Fibroblast of villous mesenchyme (primary cell): Measurements from ENCODE around the gene GLS. TPM values are rescaled to one million over a fixed set of nuclear protein-coding genes. Genes with fewer than 3 reads are reported as not detected.
"Not testable (repeated sequence)": the region's sequence is repeated elsewhere in the genome, so short reads cannot be mapped to it uniquely, and the experiment has no call there.

Source experiments
- DNase-seq: peaks from one replicate; pipeline ENCODE4 v3.0.0-alpha.2; 2010; ENCODE audit warnings: low read depth
- H3K4me3 ChIP-seq: 2 replicates; pipeline ENCODE4 v1.5.1; 2011; ENCODE audit warnings: low read depth, mild to moderate bottlenecking, low read length
- total RNA-seq: library from RNA; depleted of rRNA; stranded (reverse); fragments of >200 nt; gene quantifications from 2 replicates; pipeline ENCODE4 v1.2.3, GENCODE V29; 2012
- TF ChIP-seq, protein P1 (sequence below): IDR thresholded peaks from 2 replicates; pipeline ENCODE4 v1.5.1; 2012; ENCODE audit warnings: low read depth, mild to moderate bottlenecking, low read length; ENCODE audit not compliant: insufficient read depth

The GLS gene
- total RNA-seq, 1 donor: 519 TPM

DNA sequence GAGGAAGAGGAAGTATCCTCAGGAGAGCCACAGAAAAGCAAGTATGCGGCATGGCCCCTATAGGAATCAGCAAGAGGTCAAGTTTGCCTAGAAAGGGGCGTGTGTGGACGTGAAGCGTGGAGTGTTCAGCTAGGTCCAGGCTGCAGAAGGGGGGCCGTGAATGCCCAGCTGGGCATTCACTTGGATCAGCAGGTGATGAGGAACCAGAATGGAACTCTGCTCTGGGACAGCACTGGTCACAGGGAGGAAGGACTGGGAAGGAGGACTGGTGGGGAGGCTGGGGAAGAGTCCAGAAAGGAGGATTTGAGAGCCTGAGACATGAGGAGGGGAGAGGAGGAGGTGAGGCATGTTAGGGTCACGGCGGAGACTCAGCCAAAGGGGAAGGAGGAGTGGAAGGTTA, 113.5 kb downstream of the GLS start:
- no peak for DNase-seq
- no peak overlapping the region for H3K4me3 ChIP-seq
- TF ChIP-seq, protein P1, sequence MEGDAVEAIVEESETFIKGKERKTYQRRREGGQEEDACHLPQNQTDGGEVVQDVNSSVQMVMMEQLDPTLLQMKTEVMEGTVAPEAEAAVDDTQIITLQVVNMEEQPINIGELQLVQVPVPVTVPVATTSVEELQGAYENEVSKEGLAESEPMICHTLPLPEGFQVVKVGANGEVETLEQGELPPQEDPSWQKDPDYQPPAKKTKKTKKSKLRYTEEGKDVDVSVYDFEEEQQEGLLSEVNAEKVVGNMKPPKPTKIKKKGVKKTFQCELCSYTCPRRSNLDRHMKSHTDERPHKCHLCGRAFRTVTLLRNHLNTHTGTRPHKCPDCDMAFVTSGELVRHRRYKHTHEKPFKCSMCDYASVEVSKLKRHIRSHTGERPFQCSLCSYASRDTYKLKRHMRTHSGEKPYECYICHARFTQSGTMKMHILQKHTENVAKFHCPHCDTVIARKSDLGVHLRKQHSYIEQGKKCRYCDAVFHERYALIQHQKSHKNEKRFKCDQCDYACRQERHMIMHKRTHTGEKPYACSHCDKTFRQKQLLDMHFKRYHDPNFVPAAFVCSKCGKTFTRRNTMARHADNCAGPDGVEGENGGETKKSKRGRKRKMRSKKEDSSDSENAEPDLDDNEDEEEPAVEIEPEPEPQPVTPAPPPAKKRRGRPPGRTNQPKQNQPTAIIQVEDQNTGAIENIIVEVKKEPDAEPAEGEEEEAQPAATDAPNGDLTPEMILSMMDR: no peak

DNA sequence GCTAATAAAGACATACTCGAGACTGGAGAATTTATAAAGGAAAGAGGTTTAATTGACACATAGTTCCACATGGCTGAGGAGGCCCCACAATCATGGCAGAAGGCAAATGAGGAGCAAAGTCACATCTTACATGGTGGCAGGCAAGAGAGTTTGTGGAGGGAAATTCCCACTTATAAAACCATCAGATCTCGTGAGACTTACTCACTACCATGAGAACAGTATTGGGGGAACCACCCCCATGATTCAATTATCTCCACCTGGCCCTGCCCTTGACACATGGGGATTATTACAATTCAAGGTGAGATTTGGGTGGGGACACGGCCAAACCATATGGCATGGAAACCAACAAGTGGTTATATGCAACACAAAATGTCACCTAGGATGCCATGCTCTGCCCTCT, 114.7 kb downstream of the GLS start:
- H3K4me3 ChIP-seq, DNase-seq: not testable (repeated sequence)

DNA sequence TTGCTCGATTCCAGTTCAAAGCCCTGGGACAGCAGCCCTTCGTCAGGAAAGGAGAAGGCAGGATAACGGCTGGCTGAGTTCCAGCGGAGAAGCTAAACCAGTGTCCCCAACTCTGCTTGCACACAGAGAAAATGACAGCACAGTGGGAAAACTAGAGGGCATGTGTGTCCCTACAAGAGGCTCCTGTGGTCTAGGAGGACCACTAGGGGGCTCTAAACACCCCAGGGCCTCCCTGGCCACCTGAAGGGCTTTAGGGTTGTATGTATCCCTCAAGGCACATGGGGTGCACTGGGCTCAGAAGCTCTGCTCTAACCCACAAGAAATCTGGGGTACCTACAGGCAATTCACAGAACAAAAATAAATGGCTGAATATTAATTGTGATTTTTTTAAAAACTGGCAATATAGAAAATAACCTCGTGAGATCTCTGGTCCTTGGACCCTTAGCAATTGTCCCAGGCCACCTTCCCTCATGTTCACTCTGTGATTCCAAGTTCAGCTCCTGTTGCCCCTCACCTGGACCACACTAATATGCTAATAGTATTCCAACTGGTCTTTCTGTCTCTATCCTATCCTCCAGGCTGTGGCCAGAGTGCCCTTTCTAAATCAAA, 115.8 kb downstream of the GLS start:
- TF ChIP-seq, protein P1: peak; percentile 81
- peak; percentile 39 for DNase-seq
- no peak overlapping the region for H3K4me3 ChIP-seq

DNA sequence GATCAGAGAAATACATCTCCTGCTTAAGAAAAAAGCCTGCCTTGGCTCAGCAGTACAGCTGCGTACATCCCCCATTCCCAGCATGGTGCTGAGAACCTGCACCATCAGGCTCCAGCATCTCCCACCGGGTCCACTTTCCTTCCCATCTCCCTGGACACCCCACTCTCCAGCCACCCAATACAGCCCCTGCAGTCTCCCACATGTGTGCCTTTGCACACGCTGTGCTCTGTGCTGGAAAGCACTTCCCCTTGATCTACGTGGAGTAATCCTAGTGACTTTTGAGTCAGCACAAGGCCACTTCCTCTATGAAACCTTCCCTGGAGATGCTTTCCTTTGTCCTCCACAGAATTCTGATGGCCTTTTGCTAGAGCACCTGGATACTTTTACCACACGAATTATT, 116.3 kb downstream of the GLS start:
- no peak overlapping the region for H3K4me3 ChIP-seq
- TF ChIP-seq, protein P1: no peak
- no peak for DNase-seq

DNA sequence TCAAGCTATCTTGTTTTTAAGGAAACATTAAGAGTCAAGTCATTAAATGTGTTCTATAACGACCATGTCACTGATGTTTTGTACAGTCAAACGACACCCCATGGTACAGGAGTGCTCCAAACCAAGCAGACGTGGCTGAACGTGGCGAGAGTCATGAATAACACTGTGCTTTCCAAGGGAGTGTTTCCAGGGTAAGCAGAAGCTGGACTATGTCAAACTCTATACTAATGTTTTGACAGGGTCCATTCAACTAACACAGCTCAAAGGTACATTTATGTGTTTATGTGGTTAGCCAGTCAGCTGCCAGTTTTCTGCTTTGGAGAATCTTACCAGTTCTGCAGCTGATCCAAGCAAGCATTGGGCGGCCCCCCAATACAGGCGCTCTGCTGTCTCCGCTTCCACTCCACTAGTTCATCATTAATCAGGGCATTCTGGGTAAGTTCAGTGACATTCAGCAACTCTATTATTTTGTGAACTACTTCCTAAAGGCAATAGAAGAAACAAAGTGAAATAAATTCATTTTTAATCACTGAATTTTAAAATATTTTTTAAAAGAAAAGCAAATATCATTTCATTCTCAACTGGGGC, 117.0 kb downstream of the GLS start:
- no peak overlapping the region for H3K4me3 ChIP-seq
- TF ChIP-seq, protein P1: no peak
- peak; percentile 69 for DNase-seq

DNA sequence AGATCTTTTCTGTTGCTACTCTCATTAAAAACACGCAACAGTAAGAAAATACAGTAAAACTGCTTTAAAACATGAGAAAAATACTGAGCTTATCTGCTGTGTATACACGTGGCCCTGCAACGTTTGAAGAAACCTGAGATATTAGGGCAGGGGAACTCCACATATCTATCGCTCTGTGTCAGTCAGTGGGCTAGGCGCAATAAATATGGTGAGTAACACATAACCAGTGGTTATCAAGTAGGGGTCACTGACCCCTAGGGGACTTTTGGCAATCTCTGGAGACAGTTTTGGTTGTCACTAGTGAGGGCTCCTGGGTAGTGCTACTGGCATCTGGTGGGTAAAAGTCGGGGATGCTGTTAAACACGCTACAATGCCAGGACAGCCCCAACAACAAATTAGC, 118.4 kb downstream of the GLS start:
- TF ChIP-seq, protein P1: no peak
- H3K4me3 ChIP-seq: no peak overlapping the region
- no peak for DNase-seq

DNA sequence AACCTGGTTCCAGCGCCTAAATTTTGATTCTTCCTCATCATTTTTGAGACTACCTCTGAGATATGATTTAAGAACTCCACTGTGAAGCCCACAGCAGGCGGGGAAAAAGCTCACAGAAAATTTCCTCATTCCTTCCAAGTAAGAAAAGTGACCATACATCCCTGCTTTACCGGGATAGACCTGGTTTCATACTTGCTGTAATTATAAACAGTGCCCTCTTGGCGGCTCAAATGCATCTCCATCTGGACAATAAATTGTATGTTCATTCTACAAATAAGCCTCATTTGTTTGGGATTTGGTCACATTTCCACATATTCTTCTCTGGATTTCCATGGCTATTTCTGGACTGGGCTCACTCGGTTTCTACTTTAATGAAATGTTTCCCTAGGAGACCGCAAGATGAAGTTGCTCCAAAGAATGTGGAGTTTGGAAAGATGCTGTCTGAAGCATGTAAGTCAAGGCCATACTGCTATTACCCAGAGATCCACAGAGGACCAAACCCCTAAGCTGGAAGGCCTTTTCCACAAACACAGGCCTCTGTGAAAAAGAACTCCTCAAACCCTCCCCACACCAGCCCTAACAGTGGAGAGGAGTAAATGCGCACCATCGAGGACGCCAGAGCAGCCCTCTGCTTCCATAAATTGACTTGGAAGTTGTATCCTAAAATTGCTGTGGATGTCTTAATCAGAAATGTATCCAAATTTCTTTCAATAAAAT, 119.5 kb downstream of the GLS start:
- TF ChIP-seq, protein P1: no peak
- DNase-seq: no peak
- no peak overlapping the region for H3K4me3 ChIP-seq
